Keratinocyte (primary cell): ENCODE results near the gene PARD3.

Experiments
- EZH2 ChIP-seq: IDR thresholded peaks from one replicate; pipeline ENCODE4 v1.6.1; 2012; ENCODE audit warnings: inconsistent platforms, mild to moderate bottlenecking, low read length, moderate library complexity
- TF ChIP-seq, protein P1 (sequence below), 3 experiments: IDR thresholded peaks in 1 of 3; conservative IDR thresholded peaks in 1 of 3; optimal IDR thresholded peaks in 1 of 3; 2 replicates in 2 of 3; 3 replicates in 1 of 3; pipeline versions ENCODE3 to v1.5.1; 2011; ENCODE audit warnings: low read length in 3 of 3, mild to moderate bottlenecking in 3 of 3, moderate library complexity in 2 of 3, control low read depth in 1 of 3, inconsistent platforms in 1 of 3; ENCODE audit not compliant: insufficient read depth in 2 of 3; ENCODE audit errors: extremely low read depth in 1 of 3

GRCh38 chr10:34213193-34213804 lies 601.8 kb downstream of the PARD3 start:
- TF ChIP-seq, protein P1, sequence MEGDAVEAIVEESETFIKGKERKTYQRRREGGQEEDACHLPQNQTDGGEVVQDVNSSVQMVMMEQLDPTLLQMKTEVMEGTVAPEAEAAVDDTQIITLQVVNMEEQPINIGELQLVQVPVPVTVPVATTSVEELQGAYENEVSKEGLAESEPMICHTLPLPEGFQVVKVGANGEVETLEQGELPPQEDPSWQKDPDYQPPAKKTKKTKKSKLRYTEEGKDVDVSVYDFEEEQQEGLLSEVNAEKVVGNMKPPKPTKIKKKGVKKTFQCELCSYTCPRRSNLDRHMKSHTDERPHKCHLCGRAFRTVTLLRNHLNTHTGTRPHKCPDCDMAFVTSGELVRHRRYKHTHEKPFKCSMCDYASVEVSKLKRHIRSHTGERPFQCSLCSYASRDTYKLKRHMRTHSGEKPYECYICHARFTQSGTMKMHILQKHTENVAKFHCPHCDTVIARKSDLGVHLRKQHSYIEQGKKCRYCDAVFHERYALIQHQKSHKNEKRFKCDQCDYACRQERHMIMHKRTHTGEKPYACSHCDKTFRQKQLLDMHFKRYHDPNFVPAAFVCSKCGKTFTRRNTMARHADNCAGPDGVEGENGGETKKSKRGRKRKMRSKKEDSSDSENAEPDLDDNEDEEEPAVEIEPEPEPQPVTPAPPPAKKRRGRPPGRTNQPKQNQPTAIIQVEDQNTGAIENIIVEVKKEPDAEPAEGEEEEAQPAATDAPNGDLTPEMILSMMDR (optimal IDR thresholded peaks at IDR 0.05 in 1 of 3, IDR thresholded peaks at IDR 0.05 in 1 of 3, conservative IDR thresholded peaks at IDR 0.05 in 1 of 3; ENCODE audit: extremely low read depth in 1 of 3, insufficient read depth in 2 of 3, low read length in 3 of 3), result no peak
- TF ChIP-seq EZH2, result no peak
